ENCODE data around the gene GABARAPL1. TPM values are rescaled to one million over a fixed set of nuclear protein-coding genes. Genes with fewer than 3 reads are reported as not detected.
"Not testable (repeated sequence)": the region's sequence is repeated elsewhere in the genome, so short reads cannot be mapped to it uniquely, and the experiment has no call there.

GABARAPL1 gene
- 10 to 100 TPM; 73.5 to 77.0 TPM for total RNA-seq
- long read RNA-seq, donor 1, transcript GABARAPL1-201 (4 exons, 1,957 nt) = major isoform, 11 of 16 reads
- long read RNA-seq, donor 1, partial matches to known transcripts = 1 of 16 reads
- long read RNA-seq, donor 1, other reads (novel, unspliced or antisense) = 4 of 16 reads
- long read RNA-seq, donor 2, transcript GABARAPL1-201 (4 exons, 1,957 nt) = major isoform, 105 of 118 reads
- long read RNA-seq, donor 2, partial matches to known transcripts = 2 of 118 reads
- long read RNA-seq, donor 2, other reads (novel, unspliced or antisense) = 7 of 118 reads

DNA sequence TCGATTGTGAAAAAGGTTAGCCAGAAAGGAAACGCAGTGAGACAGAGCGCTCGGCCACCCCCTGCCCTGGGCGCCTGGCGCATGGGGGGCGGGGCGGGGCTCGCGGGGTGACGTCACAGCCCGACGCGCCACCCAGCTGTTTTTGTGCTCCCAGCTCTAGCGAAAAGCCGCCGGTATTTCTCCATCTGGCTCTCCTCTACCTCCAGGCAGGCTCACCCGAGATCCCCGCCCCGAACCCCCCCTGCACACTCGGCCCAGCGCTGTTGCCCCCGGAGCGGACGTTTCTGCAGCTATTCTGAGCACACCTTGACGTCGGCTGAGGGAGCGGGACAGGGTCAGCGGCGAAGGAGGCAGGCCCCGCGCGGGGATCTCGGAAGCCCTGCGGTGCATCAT lies at the start of gene GABARAPL1:
Gene GABARAPL1, plus strand, starts transcription at position 139 of the 393 bp plus-strand sequence. Its CDS starts 253 bp downstream, at position 392.
- DNase-seq (ENCODE audit: low spot score) = peak; percentile 96
- intact Hi-C loops (cut with DNase I) = loop anchor here in 1 of 2 donors (10.0 kb wide), 1 partner anchor 962 kb away; the partner anchor contains the start of gene SMIM10L1

DNA sequence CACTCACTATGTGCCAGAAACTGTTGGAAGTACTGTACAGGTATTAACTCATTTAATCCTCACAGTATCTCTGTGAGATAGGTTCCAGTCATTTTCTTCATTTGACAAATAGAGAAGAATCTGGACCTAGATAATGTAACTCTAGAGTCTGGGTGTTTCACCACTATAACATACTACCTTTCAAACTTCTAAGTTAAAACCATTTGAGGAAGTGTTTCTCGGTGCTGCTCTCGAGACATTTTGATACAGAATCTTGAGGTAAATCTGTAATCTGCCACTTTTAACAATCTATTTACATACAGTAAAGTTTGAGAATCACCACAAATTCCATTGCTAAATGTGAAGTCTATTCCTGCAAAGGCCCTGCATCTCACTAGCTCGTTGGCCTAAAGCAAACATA lies 49.6 kb upstream of the GABARAPL1 start:
- intact Hi-C loops (cut with DNase I) = no loop called here
- no peak for DNase-seq (ENCODE audit: low spot score)

DNA sequence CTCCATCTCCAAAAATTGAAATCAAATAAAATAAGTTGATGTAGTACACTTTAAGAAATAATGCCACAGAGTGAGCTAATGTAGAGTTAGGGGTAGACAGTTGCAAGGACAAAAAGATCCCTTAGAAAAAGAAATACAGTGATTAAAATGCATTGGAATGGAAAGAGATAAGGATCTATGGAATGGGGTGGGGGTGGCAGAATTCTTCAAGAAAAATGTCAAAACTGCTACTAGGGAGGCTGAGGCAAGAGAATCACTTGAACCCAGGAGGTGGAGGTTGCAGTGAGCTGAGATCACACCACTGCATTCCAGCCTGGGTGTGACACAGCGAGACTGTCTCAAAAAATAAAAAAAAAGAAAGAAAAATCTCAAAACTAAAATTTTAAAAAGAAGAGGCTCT lies 47.3 kb upstream of the GABARAPL1 start:
- DNase-seq (ENCODE audit: low spot score) = no peak
- intact Hi-C loops (cut with DNase I) = no loop called here

DNA sequence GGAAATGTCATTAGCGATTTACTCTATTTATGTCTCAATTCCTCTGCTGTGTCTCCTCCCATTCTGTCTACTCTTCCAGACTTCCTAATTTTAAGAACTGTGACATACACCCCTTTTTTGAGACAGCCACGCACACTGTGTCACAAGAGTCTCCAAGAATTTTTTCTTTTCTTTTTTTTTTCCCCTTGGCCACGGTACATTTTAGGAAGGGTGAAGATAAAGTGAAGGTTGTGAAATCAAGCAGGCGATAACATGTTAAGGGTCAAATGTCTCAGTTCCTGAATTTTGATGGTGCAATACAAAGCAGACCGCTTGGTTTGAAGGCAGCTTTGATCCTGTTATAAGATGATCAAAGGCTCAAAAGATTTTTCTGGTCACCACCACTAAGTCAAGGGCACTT lies 45.1 kb upstream of the GABARAPL1 start:
- no peak for DNase-seq (ENCODE audit: low spot score)
- intact Hi-C loops (cut with DNase I) = no loop called here

DNA sequence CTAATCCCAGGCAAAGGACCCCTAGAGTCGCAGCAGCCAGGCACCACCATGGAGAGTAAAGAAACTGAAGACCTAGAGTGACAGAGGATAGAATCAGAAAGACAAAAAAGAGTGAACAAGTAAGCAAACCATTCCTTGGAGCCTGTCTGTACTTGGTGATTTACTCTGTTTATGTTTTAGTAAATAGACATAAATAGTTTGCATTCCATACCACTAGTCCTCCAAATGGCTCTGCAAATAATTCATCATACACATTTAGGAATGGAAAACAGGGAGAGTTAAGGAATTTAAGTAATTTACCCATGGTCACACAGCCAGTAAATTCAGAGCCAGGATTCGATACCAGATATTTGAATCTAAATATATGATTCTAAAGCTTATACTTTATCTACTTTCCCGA lies 43.6 kb upstream of the GABARAPL1 start:
- intact Hi-C loops (cut with DNase I) = no loop called here
- DNase-seq (ENCODE audit: low spot score) = no peak

DNA sequence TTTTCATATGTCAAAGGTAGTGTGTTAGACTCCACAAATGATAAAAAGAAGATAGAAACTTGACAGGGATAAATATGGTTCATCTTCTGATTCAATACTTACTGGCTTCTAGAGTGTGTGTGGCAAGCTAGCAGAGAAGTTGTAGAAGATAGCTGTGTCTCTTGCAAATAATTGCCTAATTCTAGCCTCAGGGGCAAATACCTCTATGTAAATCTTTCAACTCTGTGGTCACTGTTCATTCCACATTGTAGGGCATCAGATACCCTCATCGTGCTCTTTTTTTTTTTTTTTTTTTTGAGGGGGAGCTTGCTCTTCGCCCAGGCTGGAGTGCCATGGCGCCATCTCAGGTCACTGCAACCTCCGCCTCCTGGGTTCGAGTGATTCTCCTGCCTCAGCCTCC lies 42.5 kb upstream of the GABARAPL1 start:
- intact Hi-C loops (cut with DNase I) = no loop called here
- DNase-seq (ENCODE audit: low spot score) = no peak

DNA sequence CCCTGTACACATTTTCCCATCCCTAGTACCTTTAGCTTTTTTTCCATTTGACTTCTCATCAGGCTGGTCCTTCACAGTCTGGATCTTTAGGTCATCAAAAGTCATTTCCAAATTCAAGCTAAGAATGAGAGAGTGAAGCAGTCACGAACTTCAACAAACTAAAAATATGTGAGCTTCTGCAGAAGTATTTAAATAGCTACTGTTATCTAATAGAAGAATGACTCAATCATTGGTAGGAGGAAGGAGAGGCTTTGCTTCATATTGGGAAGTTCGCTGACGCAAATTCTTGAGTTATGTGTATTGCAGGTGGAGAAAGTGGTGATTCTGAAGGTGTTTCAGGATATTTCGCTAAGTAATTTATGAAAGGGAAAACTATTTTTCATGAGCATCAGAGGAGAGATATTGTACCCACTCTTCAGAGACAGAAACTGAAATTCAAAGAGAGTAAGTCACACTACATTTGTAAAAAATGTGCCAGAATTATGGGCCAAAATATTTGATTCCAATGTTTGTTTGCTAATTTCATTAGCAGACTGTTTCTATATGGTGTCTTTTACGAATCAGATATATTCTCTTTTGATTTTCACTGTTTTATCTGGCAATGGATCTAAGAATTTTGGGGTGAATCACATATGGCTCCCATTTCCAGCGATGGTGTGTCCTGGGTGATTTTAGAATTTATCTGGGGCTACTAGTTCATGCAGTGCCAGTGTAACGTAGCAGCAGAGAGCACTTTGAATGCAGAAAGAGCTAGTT lies 40.5 kb upstream of the GABARAPL1 start, which contains the start of gene OLR1:
Gene OLR1, minus strand, starts transcription at position 160 of the 756 bp plus-strand sequence. Its CDS starts 55 bp downstream, at position 105.
- DNase-seq (ENCODE audit: low spot score) = no peak
- intact Hi-C loops (cut with DNase I) = no loop called here

DNA sequence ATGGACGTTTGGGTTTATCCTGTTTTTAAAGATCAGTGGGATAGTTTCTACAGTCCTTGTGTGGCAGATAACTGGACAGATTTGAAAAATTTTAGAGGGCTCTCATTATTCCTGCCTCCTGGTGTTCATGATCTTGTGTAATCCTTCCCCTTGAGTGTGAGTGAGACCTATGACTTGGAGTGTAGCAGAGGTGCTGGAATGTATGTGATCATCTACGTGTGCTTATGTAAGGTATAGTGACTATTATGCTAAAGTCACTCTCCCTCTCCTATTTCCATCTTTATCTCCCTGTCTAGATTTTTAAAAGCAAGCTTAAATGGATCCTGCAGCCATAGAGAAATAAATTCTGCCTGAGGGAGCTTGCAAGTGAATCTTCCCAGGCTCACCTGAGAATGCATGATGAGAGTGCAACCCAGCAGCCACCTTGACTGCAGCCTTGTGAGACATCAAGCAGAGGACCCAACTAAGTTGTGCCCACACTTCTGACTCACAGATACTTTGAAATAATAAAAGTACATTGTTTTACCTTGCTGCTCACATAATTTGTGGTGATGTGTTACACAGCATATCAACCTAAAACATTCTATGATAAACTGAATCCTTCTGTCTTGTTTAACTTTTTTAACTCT lies 37.6 kb upstream of the GABARAPL1 start:
- intact Hi-C loops (cut with DNase I) = no loop called here
- DNase-seq (ENCODE audit: low spot score) = no peak

DNA sequence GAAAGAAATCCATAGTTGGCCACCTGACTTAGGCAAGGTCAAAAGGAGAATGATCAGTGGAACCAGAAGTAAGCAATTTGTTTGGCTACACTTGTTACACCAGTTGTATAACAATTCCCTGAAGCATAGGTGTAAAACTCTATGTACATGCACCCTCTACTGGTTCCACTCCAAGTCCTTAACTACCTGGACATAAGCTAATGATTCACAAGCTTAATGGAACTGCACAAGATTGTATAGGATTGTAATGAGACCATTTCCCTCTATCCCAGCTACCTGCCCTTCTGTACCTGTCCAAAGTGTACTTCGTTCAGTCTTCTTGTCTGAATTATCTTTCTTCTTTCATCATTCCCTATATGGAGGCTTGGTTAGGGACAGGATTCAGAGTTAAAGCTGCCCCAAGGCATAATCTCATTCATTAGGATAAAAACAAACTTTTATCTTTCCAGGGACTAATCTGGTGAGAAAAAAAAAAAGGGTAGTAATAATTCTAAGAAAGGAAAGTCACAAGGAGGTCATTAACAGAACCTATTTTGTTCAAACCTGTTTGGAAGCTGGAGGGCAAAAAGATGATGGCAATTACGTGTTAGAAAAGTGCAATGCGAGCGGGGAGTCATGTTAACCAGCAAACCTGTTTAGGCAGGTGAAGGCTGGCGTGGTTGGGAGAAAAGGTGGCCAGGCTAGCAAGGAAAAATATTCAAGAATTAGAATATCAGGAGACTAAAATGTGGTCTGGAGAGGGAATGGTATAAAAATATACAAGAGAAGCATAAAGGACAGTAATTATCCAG lies 36.6 kb upstream of the GABARAPL1 start:
- DNase-seq (ENCODE audit: low spot score) = no peak
- intact Hi-C loops (cut with DNase I) = no loop called here

DNA sequence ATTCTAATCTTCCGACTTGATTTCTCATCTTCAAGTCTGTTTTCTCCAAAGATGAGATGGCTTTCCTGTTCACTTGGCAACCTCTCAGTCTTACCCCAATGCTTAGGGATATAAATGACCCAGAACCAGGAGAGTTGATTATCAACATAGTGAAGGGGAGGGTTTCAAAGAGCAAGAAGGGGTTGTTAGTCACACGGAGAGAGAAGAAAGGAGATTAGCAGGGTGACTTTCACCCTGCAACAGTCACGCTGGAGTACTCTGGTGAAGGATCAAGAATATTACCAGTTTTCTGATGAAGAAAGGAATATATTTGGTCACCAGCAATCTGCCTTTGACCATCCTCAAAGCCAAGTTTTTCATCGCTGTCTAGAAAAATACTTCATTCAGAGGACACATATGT lies 33.9 kb upstream of the GABARAPL1 start, which contains the start of gene TMEM52B:
Gene TMEM52B, plus strand, starts transcription at position 212 of the 400 bp plus-strand sequence. CDS start 543 bp downstream, outside the sequence.
- intact Hi-C loops (cut with DNase I) = no loop called here
- DNase-seq (ENCODE audit: low spot score) = no peak

DNA sequence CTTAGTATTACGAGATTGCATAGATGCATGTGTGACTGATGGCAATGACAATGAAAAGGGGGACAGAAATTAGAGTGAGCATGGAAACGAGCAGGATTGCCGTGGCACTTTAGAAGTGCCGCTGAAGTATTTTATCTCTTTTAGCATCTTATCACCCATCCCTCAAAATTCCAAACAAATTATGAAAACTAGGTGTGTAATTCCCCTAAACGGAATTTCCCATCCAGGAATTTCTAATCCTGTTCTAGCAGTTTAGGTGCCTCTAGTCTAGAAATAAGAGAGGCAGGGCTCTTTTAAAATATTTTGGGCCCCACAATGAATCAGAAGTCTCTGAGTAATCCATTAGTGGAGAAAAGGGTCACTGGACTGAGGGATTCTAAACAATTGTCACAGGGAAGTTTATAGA lies 32.9 kb upstream of the GABARAPL1 start:
- intact Hi-C loops (cut with DNase I) = no loop called here
- no peak for DNase-seq (ENCODE audit: low spot score)

DNA sequence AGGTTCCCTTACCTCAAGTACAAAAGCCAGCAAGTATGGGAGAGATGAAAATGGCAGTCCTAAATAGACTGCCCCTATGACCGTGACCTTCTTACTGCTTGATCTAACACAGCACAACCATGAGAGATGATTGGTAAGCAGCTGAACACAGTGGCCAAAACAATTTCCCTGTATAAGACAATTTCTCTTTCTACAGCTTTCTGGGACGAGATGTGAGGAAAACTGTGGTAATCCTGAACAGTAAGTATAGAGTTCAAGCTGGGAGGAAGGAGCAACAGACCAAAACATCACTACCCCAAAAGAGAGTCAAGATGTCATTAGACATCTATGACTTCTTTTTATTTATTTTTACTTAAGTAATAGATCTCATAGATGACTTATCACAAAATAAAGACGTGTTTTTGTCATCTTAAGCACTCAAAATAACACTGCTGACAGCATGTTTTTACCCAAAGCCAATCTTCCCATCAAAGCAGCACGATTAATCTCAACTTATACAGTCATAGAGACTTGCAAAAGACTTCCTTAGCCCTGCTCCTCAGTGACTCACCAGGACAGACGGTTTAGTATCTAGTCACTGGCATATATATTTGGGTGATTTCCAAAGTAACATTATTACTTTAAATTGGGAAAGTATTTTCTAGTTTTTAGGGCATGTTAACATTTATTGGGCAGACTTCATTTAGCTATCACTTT lies 30.2 kb upstream of the GABARAPL1 start:
- no peak for DNase-seq (ENCODE audit: low spot score)
- intact Hi-C loops (cut with DNase I) = no loop called here

DNA sequence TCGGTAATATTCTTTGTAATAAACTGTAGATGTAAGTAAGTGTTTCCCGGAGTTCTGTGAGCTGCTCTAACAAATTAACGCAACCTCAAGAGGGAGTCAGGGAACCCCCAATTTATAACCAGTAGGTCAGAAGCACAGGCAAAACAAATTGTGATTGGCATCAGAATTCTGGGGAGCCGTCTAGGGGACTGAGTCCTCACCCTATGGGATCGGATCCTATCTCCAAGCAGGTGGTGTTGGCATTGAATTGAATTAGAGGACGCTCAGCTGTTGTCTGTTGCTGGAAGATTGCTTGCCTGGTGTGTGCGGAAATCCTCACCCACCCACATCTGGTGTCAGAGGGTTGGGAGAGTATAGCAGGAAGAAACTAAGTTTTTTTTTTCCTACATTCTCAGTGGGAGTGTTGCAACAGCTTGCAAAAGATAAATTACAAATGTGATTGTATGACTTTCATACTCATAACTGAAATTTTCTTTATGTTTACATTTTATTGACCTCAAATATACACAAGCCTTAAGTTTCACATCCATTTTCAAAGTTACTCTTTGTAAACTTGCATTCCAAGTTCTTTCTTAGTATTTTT lies 28.3 kb upstream of the GABARAPL1 start:
- intact Hi-C loops (cut with DNase I) = no loop called here
- DNase-seq (ENCODE audit: low spot score) = no peak

DNA sequence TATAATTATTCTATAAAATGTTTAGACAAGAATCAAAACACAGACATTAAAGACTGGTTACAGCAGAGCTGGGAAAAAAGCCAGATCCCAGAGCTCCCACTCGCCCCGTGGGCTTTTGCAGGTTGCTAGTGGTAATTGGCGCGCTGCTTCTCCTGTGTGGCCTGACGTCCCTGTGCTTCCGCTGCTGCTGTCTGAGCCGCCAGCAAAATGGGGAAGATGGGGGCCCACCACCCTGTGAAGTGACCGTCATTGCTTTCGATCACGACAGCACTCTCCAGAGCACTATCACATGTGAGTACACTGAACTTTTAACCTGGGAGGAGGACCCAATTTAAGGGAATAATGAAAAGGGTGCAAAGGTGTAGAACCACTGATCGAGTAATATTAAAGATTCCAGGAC lies 26.4 kb upstream of the GABARAPL1 start:
- peak; percentile 81 for DNase-seq (ENCODE audit: low spot score)
- intact Hi-C loops (cut with DNase I) = no loop called here

DNA sequence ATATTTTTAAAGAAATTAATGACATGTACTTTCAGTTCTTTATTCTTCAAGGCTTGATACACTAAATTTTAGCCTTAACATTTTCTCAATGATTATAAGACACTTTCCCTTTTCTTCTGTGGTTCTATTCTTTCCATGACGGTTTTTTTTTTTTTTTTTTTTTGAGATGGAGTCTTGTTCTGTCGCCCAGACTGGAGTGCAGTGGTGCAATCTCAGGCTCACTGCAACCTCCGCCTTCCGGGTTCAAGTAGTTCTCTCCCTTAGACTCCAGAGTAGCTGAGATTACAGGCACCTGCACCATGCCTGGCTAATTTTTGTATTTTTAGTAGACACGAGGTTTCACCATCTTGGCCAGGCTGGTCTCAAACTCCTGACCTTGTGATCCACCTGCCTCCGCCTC lies 25.7 kb upstream of the GABARAPL1 start:
- DNase-seq (ENCODE audit: low spot score); intact Hi-C loops (cut with DNase I): not testable (repeated sequence)

DNA sequence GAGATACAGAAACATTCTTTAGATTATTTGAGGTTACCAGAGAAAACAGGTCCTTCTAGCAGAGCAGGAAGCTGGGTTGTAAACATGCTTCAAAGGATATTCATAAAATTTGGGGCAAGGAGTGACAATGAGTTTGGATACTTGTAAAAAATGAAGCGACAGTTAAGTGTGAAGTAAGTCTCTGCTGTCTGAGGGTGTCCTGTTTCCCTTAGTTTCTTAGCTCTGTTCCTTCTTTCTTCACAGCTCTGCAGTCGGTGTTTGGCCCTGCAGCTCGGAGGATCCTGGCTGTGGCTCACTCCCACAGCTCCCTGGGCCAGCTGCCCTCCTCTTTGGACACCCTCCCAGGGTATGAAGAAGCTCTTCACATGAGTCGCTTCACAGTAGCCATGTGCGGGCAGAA lies 23.0 kb upstream of the GABARAPL1 start:
- peak; percentile 83 for DNase-seq (ENCODE audit: low spot score)
- intact Hi-C loops (cut with DNase I) = no loop called here

DNA sequence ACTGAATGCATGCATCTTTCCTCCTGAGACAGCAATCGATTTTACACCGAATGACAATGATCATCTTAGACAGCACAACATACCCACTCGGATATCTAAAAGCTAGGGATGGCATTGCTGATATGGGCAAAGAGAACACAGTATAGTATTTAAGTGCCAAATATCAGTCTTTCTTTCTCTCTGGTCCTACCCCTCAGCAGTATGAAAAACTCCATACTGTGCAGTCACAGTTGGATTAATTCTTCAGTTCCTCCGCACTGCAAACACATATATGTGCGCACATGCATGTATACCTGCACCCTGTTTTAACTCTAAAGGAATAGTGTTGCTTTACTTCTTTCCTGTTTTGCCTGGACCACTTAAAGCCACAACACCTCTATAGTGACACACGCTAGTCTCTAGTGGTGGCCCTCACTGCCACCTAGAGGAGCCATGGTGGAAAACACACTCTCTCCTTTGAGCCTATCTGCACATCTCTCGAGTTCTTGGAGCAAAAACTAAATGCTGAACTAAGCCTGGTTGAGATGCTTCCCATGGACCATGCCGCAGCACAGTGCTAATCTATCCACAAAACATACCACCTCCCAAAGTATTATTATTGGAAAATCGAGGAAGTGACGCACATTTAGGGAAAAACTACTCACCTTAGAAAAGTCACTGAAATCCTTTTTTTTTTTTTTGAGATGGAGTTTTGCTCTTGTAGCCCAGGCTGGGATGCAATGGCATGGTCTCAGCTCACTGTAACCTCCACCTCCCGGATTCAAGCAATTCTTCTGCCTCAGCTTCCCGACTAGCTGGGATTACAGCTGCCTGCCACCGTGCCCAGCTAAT lies 21.9 kb upstream of the GABARAPL1 start:
- no peak for DNase-seq (ENCODE audit: low spot score)
- intact Hi-C loops (cut with DNase I) = no loop called here

DNA sequence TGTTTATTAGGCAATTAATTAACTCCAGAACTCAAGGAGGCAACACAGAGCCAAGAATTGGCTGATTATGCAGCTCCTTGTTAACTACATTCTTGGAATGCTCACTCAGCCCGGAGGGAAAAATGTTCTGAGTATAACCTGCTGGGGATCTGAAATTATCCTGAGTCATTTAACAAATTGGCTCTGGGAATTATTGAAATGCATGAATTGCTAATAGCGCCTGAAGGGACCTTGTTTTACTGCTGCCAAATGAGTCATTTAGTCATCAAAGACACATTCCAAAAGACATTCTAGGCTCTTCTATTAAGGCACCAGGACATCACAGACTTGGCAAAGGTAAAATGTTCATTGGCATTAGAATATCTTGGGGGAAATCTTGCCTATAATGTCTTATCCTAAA lies 20.8 kb upstream of the GABARAPL1 start:
- intact Hi-C loops (cut with DNase I) = no loop called here
- DNase-seq (ENCODE audit: low spot score) = no peak
